GM18909 (cell line): ENCODE measurements around the gene GREM2.

Source experiments
- ATAC-seq: cut with Tn5 transposase; IDR thresholded peaks from one replicate; pipeline ENCODE4 v1.9.1; 2021; ENCODE audit warnings: mild to moderate bottlenecking; ENCODE audit not compliant: unreplicated experiment, poor library complexity

GREM2 gene

DNA sequence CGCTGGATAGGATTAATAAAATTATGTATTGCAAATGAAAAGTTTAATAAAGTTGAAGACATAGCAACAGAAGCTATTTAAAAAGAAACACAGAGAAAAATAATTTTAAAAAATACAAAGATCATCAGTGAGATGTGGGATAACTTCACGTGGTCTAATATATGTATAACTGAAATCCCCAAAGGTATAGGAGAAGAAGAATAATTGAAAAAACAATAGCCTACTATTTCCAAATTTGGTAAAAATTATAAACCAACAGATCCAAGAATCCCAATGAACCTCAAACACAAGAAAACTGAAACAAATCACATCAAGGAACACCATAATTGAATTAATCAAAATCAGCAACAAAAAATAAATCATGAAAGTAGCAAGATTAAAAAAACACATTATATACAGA lies 44.9 kb downstream of the GREM2 start:
- ATAC-seq = no peak

DNA sequence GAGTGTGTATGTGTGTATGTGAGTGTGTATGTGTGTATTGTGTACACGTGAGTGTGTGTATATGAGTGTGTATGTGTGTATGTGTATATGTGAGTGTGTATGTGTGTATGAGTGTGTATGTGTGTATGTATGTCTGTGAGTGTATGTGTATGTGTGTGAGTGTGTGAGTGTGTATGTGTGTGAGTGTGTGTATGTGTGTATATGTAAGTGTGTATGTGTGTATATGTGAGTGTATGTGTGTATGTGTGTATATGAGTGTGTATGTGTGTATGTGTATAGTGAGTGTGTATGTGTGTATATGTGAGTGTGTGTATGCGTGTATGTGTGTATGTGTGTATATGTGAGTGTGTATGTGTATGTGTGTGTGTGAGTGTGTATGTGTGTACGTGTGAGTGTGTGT lies 49.2 kb downstream of the GREM2 start:
- no peak for ATAC-seq

DNA sequence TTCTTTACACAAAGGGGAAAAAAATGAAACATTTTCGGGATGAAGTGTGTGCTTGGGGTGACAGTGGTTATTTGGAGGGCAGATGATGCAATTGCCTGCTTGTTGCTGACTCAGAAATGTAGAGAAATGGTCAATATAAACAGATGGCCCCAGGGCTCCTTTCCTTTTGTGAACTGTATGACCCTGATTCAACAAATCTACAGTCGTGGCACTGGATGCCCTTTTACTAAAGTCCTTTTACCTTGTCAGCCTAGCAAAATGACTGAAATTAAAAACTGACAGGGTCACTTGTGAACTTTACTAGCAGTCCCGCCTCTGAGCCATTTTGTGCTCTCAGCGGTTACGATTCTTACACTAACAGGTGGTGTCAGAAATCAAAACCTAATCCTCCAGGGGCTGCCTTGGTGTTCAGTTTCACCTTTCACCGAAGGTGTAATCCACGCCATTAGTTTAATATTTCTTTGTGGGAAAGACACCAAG lies 49.8 kb downstream of the GREM2 start:
- no peak for ATAC-seq

DNA sequence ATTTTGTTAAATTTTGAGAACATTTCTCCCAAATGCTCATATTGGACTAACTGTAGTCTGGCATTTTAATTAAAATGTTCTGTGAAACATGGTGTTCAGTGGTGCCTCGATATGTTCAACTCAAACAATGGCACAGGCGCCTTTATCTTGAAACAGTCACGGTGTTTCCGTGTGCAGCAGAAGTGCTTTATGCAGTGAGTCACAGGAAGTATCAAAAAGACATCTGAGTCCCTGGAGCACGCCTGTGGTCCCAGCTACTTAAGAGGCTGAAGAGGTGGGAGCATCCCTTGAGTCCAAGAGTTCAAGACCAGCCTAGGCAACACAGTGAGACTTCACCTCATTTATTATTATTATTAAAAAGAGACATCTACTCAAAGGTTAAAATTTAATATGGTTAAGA lies 52.2 kb downstream of the GREM2 start:
- no peak for ATAC-seq

DNA sequence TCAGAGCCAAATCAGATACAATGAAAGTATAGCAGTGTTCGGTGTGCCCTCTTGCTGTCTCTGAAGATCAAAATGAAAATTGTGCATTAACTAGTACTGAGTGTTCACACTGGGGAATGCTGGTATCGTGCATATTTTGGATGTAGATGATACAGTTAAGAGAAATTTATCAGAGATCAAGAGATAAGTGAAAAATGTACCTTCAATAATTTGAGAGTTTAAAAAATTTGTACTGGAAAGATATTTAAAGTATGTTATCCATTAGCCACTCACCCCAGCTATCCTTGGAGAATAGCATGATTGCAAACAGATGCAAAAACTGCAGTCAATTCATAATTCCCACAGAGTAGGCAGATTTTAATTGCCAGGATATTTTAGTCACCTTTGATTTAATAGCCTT lies 56.4 kb downstream of the GREM2 start:
- no peak for ATAC-seq

DNA sequence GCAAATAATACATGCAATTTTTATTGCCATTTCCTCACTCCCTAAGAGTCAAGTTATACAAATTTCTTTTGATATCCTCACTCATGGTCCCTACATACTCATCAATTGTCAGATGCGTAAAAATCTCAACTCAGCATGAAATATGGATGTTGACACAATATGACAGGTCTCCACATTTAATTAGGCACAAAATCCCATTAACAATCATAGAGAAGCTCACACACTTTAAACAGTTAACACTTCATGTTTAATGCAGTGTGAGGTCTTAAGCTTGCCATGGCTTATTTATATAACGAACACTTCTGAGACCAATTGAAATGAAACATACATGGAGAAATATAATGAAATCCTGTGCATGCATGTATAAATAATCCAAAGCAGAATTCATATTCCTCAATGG lies 58.6 kb downstream of the GREM2 start:
- ATAC-seq = no peak

DNA sequence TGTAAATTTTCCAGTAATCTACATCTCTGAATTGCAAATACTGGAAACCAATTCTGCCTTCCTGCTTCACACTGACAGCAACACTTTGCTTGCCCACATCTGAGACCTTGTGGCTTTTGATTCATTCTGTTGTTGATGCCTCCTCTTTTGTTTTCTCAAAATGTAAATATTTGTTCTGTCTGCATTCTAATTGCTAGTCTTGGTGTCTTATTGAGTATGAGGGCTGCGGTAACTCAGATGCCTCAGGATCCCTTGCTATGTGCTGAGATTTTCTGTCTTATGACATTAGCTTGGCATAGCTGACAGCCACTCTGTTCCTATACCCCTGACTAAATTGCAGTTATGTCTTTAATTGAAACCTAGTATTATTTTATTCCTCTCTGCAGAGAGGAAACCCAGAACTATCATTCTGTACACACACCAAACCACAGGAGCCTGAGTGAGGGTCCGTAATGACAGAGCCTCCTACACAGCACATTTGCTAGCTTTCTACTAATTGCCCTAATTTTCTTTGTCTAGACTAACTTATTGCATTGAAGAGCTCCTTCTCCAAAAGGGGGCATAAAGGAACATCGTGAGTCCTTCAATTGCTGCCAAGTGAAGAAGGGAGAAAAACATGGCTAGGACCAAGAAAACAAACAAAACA lies 72.1 kb downstream of the GREM2 start:
- no peak for ATAC-seq

DNA sequence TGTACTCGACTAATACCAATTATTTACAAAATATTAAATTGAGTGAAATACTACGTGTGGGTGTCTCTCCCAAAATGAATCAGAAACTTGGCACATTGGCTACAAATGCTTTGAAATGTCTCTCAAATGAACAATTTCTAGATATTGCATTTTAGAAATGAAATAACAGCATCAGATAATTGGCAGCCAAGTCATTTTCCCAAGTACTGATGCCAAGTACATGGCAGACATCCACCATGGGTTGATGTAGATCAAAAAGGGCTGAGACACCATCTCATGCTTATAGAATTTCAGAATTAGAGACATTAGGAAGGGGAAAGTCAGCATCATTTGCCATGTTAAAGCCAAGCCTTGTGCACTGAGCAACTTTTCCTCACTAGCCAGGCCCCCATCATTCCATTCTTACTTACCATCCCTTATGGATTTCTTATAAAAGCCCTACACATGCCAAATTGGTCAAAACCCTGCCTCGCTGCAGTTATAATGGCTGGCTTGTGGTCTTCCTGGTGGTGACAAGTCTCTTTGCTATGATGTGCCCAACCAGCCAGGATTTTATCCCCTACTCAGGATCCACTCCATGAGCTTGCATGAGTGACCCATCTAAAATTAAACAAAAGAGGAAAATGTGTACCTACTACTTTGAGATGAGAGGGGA lies 73.1 kb downstream of the GREM2 start:
- ATAC-seq = no peak

DNA sequence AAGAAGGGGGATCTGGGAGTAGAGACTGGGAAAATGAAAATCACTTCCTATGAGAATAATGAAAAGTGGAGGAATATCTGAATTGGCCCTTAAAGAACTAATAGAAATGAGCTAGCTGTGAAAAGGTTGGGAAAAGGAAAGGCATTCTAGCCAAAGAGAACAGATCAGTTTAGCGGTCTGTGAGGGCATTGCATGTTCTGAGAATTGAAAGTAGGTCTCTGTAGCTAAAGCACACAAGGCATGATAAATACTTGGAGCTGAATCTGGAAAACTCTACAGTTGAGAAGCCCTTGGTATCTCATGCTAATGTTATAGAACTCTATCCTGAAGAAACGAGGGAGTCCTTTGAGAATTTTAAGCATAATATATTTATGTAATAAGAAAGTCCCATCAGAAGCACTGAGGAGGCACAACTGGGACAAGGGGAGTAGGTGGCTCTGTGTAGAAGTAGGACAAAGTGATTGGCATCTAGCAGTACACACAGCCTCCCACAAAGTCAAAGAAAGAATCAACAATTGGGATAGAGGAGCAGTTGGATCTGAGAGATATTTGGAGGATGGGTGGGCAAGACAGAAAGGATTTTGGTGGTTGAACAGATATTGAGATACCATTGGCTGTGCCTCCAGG lies 78.7 kb downstream of the GREM2 start:
- ATAC-seq = no peak

DNA sequence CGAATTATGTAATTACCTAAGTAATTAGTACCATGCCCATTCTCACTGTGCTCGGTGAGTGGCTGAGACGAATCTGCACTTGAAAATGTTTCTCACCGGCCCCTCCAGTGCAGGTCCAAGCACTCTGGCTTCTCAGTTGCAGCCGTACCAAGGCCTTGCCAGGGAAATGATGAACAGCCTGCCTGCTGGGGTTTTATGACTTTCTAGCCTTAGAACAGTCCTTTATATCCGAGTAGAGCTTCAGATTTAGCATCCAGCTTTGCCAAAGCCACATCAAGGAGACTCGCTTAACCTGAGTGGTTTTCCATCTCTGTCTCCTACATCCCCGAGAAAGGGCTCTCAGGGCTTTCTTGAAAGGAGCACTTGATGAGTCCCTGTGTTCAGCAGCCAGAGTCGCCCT lies 83.4 kb downstream of the GREM2 start:
- no peak for ATAC-seq

DNA sequence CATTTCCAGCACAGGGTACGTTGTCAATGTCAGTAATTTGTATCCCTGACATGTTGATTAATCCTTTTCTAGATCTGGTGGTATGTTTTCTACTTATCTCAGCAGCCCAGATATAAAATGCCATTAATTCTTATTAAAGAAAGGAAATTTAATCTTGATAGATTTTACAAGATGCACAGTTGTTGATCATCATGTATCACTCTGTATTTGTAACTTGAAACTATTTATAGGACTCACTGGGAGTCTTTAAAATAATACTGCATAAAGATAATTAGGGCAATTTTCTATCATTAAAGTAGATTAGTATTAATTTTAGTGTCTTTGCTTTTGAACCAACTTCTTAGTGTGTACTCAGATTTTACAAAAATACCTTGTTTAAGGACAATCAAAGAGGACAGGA lies 84.9 kb downstream of the GREM2 start:
- no peak for ATAC-seq

DNA sequence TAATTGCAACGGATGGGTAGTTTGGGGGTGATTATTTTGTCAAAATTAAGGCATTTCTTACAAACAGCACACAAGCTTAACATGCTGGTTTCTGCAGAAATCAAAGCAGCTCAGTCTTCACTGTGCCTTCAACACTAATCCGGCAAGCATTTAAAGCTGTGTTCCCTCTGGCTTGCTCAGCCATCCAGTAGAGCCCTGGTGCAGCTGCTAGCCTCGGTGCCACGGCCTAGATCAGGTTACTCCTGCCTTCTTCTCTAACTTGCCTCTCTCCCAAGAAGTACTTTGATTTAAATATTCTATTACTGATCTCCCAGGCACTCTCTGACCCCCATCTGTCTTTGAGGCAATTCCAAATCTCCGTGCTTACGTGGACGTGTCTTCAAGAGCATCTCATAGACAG lies 85.6 kb downstream of the GREM2 start:
- no peak for ATAC-seq

DNA sequence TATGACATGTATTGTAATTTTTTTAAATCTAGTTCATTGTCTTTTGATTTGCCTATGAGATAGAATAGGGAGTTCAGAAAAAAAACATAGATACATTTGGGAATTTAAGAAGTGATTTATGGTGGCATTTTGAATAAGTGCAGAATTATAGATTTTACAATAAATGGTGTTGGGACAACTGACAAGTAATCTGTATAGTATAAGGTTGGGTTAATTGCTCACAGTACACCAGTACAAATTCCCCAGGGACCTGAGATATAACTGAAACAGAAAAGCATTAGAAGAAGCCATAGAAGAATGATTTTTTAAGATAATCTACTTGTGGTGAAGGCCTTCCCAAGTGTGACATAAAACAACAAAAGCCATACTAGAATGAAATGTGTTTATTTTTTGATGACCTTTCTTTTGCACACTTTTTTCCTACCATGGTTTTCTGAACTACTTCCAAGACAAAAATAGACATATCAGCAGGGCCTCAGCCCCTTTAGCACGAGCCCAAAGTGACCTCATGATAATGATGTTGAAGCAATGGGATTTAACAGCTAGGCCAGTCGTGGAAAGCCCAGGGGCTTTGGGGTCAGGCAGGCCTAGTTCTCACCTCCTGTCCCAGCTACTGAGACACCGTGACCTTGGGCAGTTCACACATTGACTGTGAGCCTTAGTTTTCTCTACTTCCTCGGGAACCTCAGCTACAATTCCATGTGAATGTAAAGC lies 87.4 kb downstream of the GREM2 start:
- ATAC-seq = no peak

DNA sequence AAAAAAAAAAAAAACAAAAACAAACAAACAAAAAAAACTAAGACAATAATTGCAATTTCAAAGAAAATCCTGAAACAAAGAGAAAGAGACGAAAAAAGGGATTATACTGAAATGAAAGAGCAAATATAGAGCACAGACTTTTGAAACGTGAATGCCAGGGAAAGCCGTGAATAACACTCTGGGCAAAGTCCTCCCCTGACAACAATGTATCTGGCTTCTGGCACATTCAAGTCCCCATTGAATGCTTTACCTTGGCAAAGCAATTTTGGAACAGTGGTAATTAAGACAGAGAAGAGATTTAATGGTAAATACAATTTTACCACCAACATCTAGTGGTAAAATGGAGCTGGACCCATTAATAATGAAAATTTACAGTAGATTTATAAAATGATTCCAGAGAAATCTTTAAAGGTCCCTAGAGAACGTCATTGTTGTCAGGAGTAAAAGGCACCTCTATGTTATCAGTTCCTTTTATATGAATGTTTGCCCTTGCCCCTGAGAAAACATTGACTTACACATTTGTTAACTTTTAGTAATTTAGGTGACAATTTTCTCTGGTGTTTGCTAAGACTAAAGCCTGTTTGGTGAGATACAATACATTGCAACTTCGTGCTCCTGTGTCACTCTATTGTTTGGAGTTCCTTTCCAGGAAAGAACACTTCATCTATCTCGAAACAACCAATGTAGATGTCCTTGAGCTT lies 89.7 kb downstream of the GREM2 start:
- no peak for ATAC-seq

DNA sequence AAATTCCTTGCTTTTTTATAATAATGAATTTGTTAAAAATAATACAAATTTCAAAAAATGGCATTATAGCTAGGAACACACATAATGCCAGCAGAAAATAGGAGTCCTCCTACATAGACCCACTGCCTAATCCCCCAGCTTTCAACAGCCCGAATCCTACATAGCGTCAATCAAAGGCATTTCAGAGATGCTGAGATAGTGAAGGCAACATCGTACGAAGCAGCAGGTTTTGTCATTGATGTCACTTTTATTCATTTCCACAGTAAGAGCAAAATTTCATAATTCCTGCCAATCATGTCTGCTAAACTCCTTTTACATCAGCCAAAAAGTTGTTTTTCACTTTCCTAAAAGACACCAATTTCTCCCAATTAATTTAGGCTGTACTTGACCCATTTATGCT lies 94.1 kb downstream of the GREM2 start:
- ATAC-seq = no peak

DNA sequence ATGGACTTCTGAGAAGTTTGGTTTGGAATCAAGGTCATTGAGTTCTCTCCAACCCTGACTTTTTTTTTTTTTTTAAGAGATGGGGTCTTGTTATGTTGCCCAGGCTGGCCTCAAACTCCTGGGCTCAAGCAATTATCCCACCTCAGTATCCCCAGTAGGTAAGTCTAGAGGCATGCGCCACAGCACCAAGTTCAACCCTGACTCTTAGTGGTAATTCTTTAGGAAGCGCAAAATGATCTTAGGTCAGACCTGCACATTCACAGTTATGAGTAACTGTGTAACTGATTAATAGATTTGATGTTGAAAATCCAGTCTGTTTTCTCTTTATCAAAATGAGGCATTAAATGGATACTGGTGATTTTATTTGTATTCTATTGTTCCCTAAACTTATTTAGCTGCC lies 95.9 kb downstream of the GREM2 start:
- ATAC-seq = no peak

DNA sequence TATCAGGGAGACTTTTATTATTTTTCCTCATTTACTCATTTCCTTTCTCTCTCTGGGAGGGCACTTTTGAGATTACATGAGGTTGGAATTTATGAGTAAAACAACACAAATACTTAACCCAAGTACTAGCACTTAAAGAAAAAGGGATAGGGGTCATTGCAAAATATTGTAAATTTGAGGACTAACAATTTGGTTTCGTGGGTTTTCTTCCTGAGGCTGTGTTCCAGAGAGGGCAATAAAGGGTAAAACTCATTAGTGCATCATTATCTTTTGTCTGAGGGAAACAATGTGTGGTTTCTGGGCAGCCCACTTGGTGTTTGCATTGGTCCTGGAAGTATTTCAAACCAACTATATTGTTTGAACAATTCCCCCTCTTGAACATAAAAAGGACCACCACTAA lies 96.5 kb downstream of the GREM2 start:
- ATAC-seq = no peak

DNA sequence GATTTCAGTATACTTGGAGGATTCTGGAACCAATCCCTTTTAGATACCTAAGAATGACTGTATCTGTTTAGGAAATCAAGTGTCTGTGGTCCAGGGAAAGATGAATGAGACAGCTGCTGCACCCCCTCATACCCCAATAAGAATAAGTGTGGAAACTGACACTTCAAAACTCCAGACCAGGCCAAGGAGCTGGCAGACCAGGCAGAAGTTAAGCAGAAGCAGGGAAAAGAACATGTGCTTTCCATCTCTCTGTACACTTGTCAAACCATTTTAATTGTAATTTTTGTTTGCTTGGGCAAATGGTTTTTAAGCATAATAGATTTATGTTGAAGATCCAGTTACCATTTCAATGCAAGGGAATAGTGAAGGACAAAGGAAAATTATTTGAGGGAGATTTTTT lies 100.2 kb downstream of the GREM2 start:
- no peak for ATAC-seq

DNA sequence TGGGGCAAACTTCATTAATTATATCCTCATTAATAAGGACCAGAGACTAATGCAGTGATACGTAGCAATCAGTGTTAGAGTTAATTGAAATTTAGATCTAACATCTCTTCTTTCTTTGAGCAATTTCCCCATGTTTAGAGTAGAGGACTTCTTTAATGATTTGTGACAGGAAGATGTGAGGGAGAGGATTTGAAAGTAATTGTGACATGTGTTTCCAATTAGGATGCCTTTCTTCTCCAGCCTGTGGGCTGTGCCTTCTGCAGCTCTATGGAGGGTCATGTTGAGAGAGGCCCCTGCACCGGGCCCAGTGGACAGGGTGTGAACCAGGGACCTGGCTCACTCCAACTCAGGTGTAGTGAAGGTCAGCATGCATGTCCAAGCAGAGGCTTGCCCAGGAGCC lies 103.0 kb downstream of the GREM2 start:
- no peak for ATAC-seq

DNA sequence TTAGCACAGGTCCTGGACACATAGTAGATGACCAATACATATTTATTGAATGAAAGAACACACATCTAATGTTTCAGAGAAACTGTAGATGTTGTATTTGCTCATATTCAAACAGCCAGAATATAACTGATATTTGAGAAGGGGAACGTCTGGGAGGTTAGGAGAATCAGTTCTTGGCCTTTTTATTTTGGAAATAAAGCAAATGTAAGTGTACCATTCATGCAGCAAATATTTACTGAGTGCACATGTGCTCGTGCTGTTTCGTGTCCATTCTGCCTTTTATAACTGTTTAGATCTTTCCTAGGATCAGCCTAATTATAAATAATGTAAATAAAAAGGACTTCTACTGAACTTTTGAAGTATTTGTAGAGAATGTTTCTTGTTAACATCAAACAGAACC lies 103.8 kb downstream of the GREM2 start:
- ATAC-seq = no peak

DNA sequence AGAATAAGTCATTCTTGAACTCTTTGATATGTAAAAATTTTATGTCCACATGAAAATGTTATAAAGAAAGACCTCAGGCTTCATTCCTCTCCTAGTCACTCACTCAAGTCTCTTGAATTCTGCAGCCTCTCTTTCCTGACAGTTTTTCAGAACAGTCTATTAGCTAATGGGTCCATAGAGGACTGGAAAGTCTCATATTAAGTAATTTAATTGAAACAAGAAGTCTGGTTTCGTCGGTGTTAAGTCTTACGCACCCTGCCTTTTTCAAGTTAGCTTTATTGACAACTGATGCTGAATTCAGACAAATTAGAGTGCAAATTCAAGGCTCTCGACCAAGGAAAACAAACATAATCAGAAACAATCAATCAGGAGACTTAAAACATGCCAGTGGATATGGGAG lies 105.8 kb downstream of the GREM2 start:
- no peak for ATAC-seq
